ENCODE measurements around the gene RTKN.
"Not testable (repeated sequence)": the region's sequence is repeated elsewhere in the genome, so short reads cannot be mapped to it uniquely, and the experiment has no call there.

- TF ChIP-seq CTCF (IDR thresholded peaks at IDR 0.05); POLR2AphosphoS5 (IDR thresholded peaks at IDR 0.05; ENCODE audit: low read depth, low read length): not testable (repeated sequence)
These were observed 42.0 kb upstream of the RTKN start for GRCh38 chr2:74483675-74484164.

Data from Panc1 (cell line).